ENCODE results near the gene PDE3A.
"Not testable (repeated sequence)": the region's sequence is repeated elsewhere in the genome, so short reads cannot be mapped to it uniquely, and the experiment has no call there.

The PDE3A gene

GRCh38 chr12:20372326-20373096 lies 4.2 kb downstream of the PDE3A start:
- H3K4me1 ChIP-seq (ENCODE audit: control insufficient read depth, insufficient read depth, low read length), result peaks cover 1% of the 10 kb centered on the region; the same call in 1 of the 2 replicates
- no peak overlapping the region for H3K27ac ChIP-seq (ENCODE audit: low read length)
- H3K4me3 ChIP-seq (ENCODE audit: low read length), result no peak overlapping the region
- DNase-seq (ENCODE audit: low read depth, low spot score), result no peak
- no CpG with 5 or more reads among the region's 3 CpGs for WGBS (ENCODE audit: insufficient coverage, insufficient read length)
- H3K36me3 ChIP-seq (ENCODE audit: control insufficient read depth, insufficient read depth, low read length), result no peaks in the 10 kb centered on the region
- H3K9me3 ChIP-seq (ENCODE audit: control insufficient read depth, insufficient read depth, low read length), result no peaks in the 10 kb centered on the region
- no peaks in the 10 kb centered on the region for H3K27me3 ChIP-seq (ENCODE audit: control insufficient read depth, insufficient read depth, low read length)

GRCh38 chr12:20374795-20375194 lies 6.5 kb downstream of the PDE3A start:
- H3K27me3 ChIP-seq (ENCODE audit: control insufficient read depth, insufficient read depth, low read length), result no peaks in the 10 kb centered on the region
- H3K27ac ChIP-seq (ENCODE audit: low read length), result no peak overlapping the region
- H3K9me3 ChIP-seq (ENCODE audit: control insufficient read depth, insufficient read depth, low read length), result no peaks in the 10 kb centered on the region
- H3K4me3 ChIP-seq (ENCODE audit: low read length), result no peak overlapping the region
- 100% methylated on average over 1 of the region's 3 CpGs for WGBS (ENCODE audit: insufficient coverage, insufficient read length)
- no peaks in the 10 kb centered on the region for H3K36me3 ChIP-seq (ENCODE audit: control insufficient read depth, insufficient read depth, low read length)
- DNase-seq (ENCODE audit: low read depth, low spot score), result no peak
- no peaks in the 10 kb centered on the region for H3K4me1 ChIP-seq (ENCODE audit: control insufficient read depth, insufficient read depth, low read length)

GRCh38 chr12:20375560-20375959 lies 7.2 kb downstream of the PDE3A start:
- H3K27ac ChIP-seq (ENCODE audit: low read length), result no peak overlapping the region
- no peak overlapping the region for H3K4me3 ChIP-seq (ENCODE audit: low read length)
- DNase-seq (ENCODE audit: low read depth, low spot score), result no peak
- no peaks in the 10 kb centered on the region for H3K4me1 ChIP-seq (ENCODE audit: control insufficient read depth, insufficient read depth, low read length)
- H3K9me3 ChIP-seq (ENCODE audit: control insufficient read depth, insufficient read depth, low read length), result no peaks in the 10 kb centered on the region
- no peaks in the 10 kb centered on the region for H3K27me3 ChIP-seq (ENCODE audit: control insufficient read depth, insufficient read depth, low read length)
- H3K36me3 ChIP-seq (ENCODE audit: control insufficient read depth, insufficient read depth, low read length), result no peaks in the 10 kb centered on the region

GRCh38 chr12:20376984-20377383 lies 8.6 kb downstream of the PDE3A start:
- Histone ChIP-seq H3K9me3 (ENCODE audit: control insufficient read depth, insufficient read depth, low read length) (no peaks in the 10 kb centered on the region), H3K27ac (ENCODE audit: low read length) (no peak overlapping the region), H3K4me1 (ENCODE audit: control insufficient read depth, insufficient read depth, low read length) (no peaks in the 10 kb centered on the region), H3K4me3 (ENCODE audit: low read length) (no peak overlapping the region), H3K27me3 (ENCODE audit: control insufficient read depth, insufficient read depth, low read length) (no peaks in the 10 kb centered on the region), H3K36me3 (ENCODE audit: control insufficient read depth, insufficient read depth, low read length) (no peaks in the 10 kb centered on the region)
- DNase-seq (ENCODE audit: low read depth, low spot score), result no peak
- no CpG with 5 or more reads among the region's 1 CpG for WGBS (ENCODE audit: insufficient coverage, insufficient read length)

- no peak for DNase-seq (ENCODE audit: low read depth, low spot score)
- no peaks in the 10 kb centered on the region for H3K4me1 ChIP-seq (ENCODE audit: control insufficient read depth, insufficient read depth, low read length)
- H3K36me3 ChIP-seq (ENCODE audit: control insufficient read depth, insufficient read depth, low read length), result no peaks in the 10 kb centered on the region
- H3K27me3 ChIP-seq (ENCODE audit: control insufficient read depth, insufficient read depth, low read length), result no peaks in the 10 kb centered on the region
- H3K4me3 ChIP-seq (ENCODE audit: low read length), result no peak overlapping the region
- H3K9me3 ChIP-seq (ENCODE audit: control insufficient read depth, insufficient read depth, low read length), result no peaks in the 10 kb centered on the region
- no peak overlapping the region for H3K27ac ChIP-seq (ENCODE audit: low read length)
Measured at GRCh38 chr12:20377750-20378149, 9.4 kb downstream of the PDE3A start.

- Histone ChIP-seq H3K9me3 (ENCODE audit: control insufficient read depth, insufficient read depth, low read length) (no peaks in the 10 kb centered on the region), H3K27me3 (ENCODE audit: control insufficient read depth, insufficient read depth, low read length) (no peaks in the 10 kb centered on the region), H3K36me3 (ENCODE audit: control insufficient read depth, insufficient read depth, low read length) (no peaks in the 10 kb centered on the region), H3K4me3 (ENCODE audit: low read length) (no peak overlapping the region), H3K27ac (ENCODE audit: low read length) (no peak overlapping the region), H3K4me1 (ENCODE audit: control insufficient read depth, insufficient read depth, low read length) (no peaks in the 10 kb centered on the region)
- WGBS (ENCODE audit: insufficient coverage, insufficient read length), result no CpG with 5 or more reads among the region's 2 CpGs
- DNase-seq (ENCODE audit: low read depth, low spot score), result no peak
Measured at GRCh38 chr12:20382117-20382516, 13.8 kb downstream of the PDE3A start.

GRCh38 chr12:20383612-20384011 lies 15.3 kb downstream of the PDE3A start:
- WGBS (ENCODE audit: insufficient coverage, insufficient read length), result 100% methylated on average over 1 of the region's 2 CpGs
- DNase-seq (ENCODE audit: low read depth, low spot score), result no peak

GRCh38 chr12:20384836-20385235 lies 16.5 kb downstream of the PDE3A start:
- H3K4me3 ChIP-seq (ENCODE audit: low read length); H3K36me3 ChIP-seq (ENCODE audit: control insufficient read depth, insufficient read depth, low read length); H3K4me1 ChIP-seq (ENCODE audit: control insufficient read depth, insufficient read depth, low read length); H3K27ac ChIP-seq (ENCODE audit: low read length); H3K27me3 ChIP-seq (ENCODE audit: control insufficient read depth, insufficient read depth, low read length); H3K9me3 ChIP-seq (ENCODE audit: control insufficient read depth, insufficient read depth, low read length); DNase-seq (ENCODE audit: low read depth, low spot score): not testable (repeated sequence)
- no CpG with 5 or more reads among the region's 6 CpGs for WGBS (ENCODE audit: insufficient coverage, insufficient read length)

More at GRCh38 chr12:20383612-20384011, 15.3 kb downstream of the PDE3A start:
- no peaks in the 10 kb centered on the region for H3K4me1 ChIP-seq (ENCODE audit: control insufficient read depth, insufficient read depth, low read length)
- no peak overlapping the region for H3K27ac ChIP-seq (ENCODE audit: low read length)
- H3K9me3 ChIP-seq (ENCODE audit: control insufficient read depth, insufficient read depth, low read length), result no peaks in the 10 kb centered on the region
- H3K36me3 ChIP-seq (ENCODE audit: control insufficient read depth, insufficient read depth, low read length), result no peaks in the 10 kb centered on the region
- no peak overlapping the region for H3K4me3 ChIP-seq (ENCODE audit: low read length)
- H3K27me3 ChIP-seq (ENCODE audit: control insufficient read depth, insufficient read depth, low read length), result no peaks in the 10 kb centered on the region

GRCh38 chr12:20390846-20391245 lies 22.5 kb downstream of the PDE3A start:
- no peak overlapping the region for H3K27ac ChIP-seq (ENCODE audit: low read length)
- H3K4me1 ChIP-seq (ENCODE audit: control insufficient read depth, insufficient read depth, low read length), result no peaks in the 10 kb centered on the region
- H3K9me3 ChIP-seq (ENCODE audit: control insufficient read depth, insufficient read depth, low read length), result no peaks in the 10 kb centered on the region
- H3K36me3 ChIP-seq (ENCODE audit: control insufficient read depth, insufficient read depth, low read length), result no peaks in the 10 kb centered on the region
- no peak for DNase-seq (ENCODE audit: low read depth, low spot score)
- WGBS (ENCODE audit: insufficient coverage, insufficient read length), result no CpG with 5 or more reads among the region's 4 CpGs
- H3K27me3 ChIP-seq (ENCODE audit: control insufficient read depth, insufficient read depth, low read length), result no peaks in the 10 kb centered on the region
- H3K4me3 ChIP-seq (ENCODE audit: low read length), result no peak overlapping the region

GRCh38 chr12:20392339-20392738 lies 24.0 kb downstream of the PDE3A start:
- no peaks in the 10 kb centered on the region for H3K27me3 ChIP-seq (ENCODE audit: control insufficient read depth, insufficient read depth, low read length)
- no peak overlapping the region for H3K27ac ChIP-seq (ENCODE audit: low read length)
- DNase-seq (ENCODE audit: low read depth, low spot score), result no peak
- H3K36me3 ChIP-seq (ENCODE audit: control insufficient read depth, insufficient read depth, low read length), result no peaks in the 10 kb centered on the region
- no peaks in the 10 kb centered on the region for H3K4me1 ChIP-seq (ENCODE audit: control insufficient read depth, insufficient read depth, low read length)
- no peaks in the 10 kb centered on the region for H3K9me3 ChIP-seq (ENCODE audit: control insufficient read depth, insufficient read depth, low read length)
- no peak overlapping the region for H3K4me3 ChIP-seq (ENCODE audit: low read length)

GRCh38 chr12:20393707-20394106 lies 25.4 kb downstream of the PDE3A start:
- DNase-seq (ENCODE audit: low read depth, low spot score), result no peak
- no CpG with 5 or more reads among the region's 5 CpGs for WGBS (ENCODE audit: insufficient coverage, insufficient read length)
- no peaks in the 10 kb centered on the region for H3K36me3 ChIP-seq (ENCODE audit: control insufficient read depth, insufficient read depth, low read length)
- H3K9me3 ChIP-seq (ENCODE audit: control insufficient read depth, insufficient read depth, low read length), result no peaks in the 10 kb centered on the region
- H3K4me3 ChIP-seq (ENCODE audit: low read length), result no peak overlapping the region
- H3K4me1 ChIP-seq (ENCODE audit: control insufficient read depth, insufficient read depth, low read length), result no peaks in the 10 kb centered on the region
- H3K27ac ChIP-seq (ENCODE audit: low read length), result no peak overlapping the region
- H3K27me3 ChIP-seq (ENCODE audit: control insufficient read depth, insufficient read depth, low read length), result no peaks in the 10 kb centered on the region
